Activated CD4-positive, alpha-beta memory T cell treated with anti-CD3 and anti-CD28 coated beads, Interleukin-2, amount 10 ng/mL, durations not matched to agents 7 days and 5 days (primary cell): Measurements from ENCODE around the gene TTC9. TPM values are rescaled to one million over a fixed set of nuclear protein-coding genes. Genes with fewer than 3 reads are reported as not detected.
"Not testable (repeated sequence)": the region's sequence is repeated elsewhere in the genome, so short reads cannot be mapped to it uniquely, and the experiment has no call there.

Experiments used
- CTCF ChIA-PET: fragments of 350-600 bp; sonication (Branson Sonifier 250); formaldehyde crosslinking; loops from one replicate; lab custom pipeline; 2021; ENCODE audit warnings: antibody characterized with exemption, inconsistent platforms; lab: Charles Lee
- POLR2A ChIA-PET: fragments of 350-600 bp; sonication (Branson Sonifier 250); formaldehyde crosslinking; loops from one replicate; lab custom pipeline; 2021; ENCODE audit warnings: antibody characterized with exemption; lab: Charles Lee
- DNase-seq: peaks from one replicate; pipeline ENCODE4 v3.0.0-alpha.2; 2020
- H3K27ac Mint-ChIP-seq: one replicate; pipeline ENCODE4 v1.8.0; 2021; ENCODE audit warnings: mild to moderate bottlenecking, mixed read lengths
- H3K27me3 Mint-ChIP-seq: one replicate; pipeline ENCODE4 v1.8.0; 2021; ENCODE audit warnings: mixed read lengths
- H3K36me3 Mint-ChIP-seq: one replicate; pipeline ENCODE4 v1.8.0; 2021; ENCODE audit warnings: low read depth, mixed read lengths
- H3K4me1 Mint-ChIP-seq: one replicate; pipeline ENCODE4 v1.8.0; 2021; ENCODE audit warnings: mixed read lengths
- H3K4me3 Mint-ChIP-seq: one replicate; pipeline ENCODE4 v1.8.0; 2021; ENCODE audit warnings: mild to moderate bottlenecking, mixed read lengths
- H3K9me3 Mint-ChIP-seq: one replicate; pipeline ENCODE4 v1.8.0; 2021; ENCODE audit warnings: mixed read lengths
- total RNA-seq, 2 experiments: library from RNA; stranded (reverse); gene quantifications; one replicate each; pipeline ENCODE4 v1.2.3, GENCODE V29; 2021

Gene TTC9
- total RNA-seq, 2 experiments from 2014 or later: 14.1 to 14.7 TPM

DNA sequence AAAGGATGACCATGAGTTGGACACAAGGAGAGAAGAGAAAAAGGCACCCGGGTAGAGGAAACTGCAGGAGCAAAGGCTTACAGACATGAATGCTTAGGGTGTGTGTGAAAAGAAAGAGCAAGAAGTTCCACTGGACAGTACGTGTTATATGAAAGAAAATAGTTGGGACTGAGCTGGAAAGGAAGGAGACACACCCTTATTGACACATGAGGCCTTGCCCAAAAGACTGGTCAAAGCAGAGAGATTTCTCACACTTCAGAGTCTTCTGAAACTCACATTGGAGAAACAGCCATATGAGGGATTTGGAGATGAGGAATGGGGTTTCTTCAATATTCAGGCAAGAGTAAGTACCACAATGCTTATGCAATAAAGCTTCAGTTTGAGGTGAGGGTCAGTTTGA, 56.0 kb downstream of the TTC9 start:
- CTCF ChIA-PET: no interaction called here
- Mint-ChIP-seq H3K27me3 (no peaks in the 10 kb centered on the region), H3K4me1 (no peaks in the 10 kb centered on the region), H3K4me3 (no peak overlapping the region), H3K36me3 (no peaks in the 10 kb centered on the region), H3K27ac (no peak overlapping the region), H3K9me3 (no peaks in the 10 kb centered on the region)
- DNase-seq: no peak
- POLR2A ChIA-PET: no interaction called here

- Mint-ChIP-seq H3K4me3 (no peak overlapping the region), H3K36me3 (no peaks in the 10 kb centered on the region), H3K9me3 (no peaks in the 10 kb centered on the region), H3K27me3 (no peaks in the 10 kb centered on the region), H3K27ac (no peak overlapping the region), H3K4me1 (no peaks in the 10 kb centered on the region)
- ChIA-PET POLR2A (no interaction called here), CTCF (interaction anchor here (0.5 kb wide), 1 partner anchor 1596 kb away, joined by 4 read pairs; no protein-coding TSS in a partner anchor)
- DNase-seq: no peak
Observed at GRCh38 chr14:70698288-70698687, 56.6 kb downstream of the TTC9 start.

DNA sequence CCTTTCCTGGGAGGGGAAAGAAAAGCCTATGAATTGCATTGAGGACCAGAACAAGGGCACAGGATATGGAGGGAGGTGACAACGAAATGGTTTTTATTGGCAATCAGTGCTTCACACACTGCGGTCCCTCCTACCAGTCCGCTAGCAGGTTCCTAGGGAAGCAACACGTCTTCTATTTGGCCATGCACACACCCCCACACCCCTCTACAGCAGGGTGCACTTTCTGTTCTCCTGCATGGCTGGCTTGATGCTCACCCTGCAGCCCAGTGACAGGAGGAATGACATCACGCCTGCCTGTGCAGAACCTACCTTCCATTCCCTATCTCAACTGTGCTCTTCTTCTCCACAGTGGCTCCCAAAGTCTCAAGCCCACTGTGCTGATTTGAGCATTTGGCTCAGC, 57.9 kb downstream of the TTC9 start:
- ChIA-PET CTCF (interaction anchor here (0.7 kb wide), 1 partner anchor 110 kb away, joined by 4 read pairs; the partner anchor contains the start of gene MAP3K9), POLR2A (no interaction called here)
- H3K27ac Mint-ChIP-seq: no peak overlapping the region
- H3K36me3 Mint-ChIP-seq: no peaks in the 10 kb centered on the region
- no peaks in the 10 kb centered on the region for H3K27me3 Mint-ChIP-seq
- no peaks in the 10 kb centered on the region for H3K9me3 Mint-ChIP-seq
- DNase-seq: no peak
- no peak overlapping the region for H3K4me3 Mint-ChIP-seq
- H3K4me1 Mint-ChIP-seq: no peaks in the 10 kb centered on the region

DNA sequence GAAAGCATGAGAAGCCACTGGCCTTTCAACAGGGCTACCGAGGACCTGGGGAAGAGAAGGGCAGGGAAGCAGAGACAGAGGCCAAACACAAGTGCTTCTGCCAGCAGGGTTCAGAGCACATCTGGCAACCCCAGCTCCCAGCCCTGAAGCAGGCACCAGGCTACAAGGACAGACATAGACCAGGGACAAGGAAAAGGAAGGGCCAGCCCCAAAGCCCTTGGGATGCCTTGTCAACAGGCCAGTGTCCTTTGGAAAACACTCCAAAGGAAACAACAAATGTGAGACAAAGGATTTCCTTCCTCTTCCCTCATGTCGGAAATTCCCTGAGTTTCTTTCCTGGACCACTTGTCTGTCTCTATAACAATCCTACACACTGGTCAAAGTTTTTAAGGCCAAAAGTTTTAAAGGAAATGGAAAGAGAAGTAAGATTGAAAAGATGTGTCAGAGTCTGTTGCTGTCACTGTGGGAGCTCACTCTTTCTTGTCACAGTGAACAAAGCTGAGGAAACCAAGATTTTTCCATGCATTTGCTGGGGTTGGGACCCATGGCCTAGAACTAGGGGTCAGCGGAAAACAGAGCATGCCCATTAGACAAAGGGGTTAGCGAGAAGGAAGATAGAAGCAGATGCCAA, 59.4 kb downstream of the TTC9 start:
- Mint-ChIP-seq H3K4me3 (no peak overlapping the region), H3K4me1 (no peaks in the 10 kb centered on the region), H3K9me3 (no peaks in the 10 kb centered on the region), H3K27ac (no peak overlapping the region), H3K27me3 (peaks cover 7% of the 10 kb centered on the region), H3K36me3 (no peaks in the 10 kb centered on the region)
- CTCF ChIA-PET: no interaction called here
- no peak for DNase-seq
- POLR2A ChIA-PET: no interaction called here

GRCh38 chr14:70701610-70702009, 59.9 kb downstream of the TTC9 start:
- H3K9me3 Mint-ChIP-seq: no peaks in the 10 kb centered on the region
- POLR2A ChIA-PET: no interaction called here

DNA sequence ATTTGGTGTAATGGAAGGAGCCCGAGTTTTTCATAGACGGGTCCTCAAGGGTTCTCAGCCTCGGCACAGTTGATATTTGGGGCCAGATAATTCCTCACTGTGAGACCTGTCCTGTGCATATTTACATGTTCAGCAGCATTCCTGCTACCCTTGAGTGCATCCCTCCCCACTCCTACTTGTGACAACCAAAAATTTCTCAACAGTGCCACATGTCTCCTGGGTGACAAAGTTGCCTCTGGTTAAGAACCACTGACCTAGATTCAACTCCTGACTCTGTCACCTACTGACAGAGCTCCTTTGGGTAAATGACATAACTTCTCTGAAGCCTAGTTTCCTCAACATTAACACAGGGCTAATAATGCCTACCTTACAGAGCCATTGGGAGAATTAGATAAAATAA, 60.4 kb downstream of the TTC9 start:
- DNase-seq: no peak
- ChIA-PET POLR2A (no interaction called here), CTCF (no interaction called here)
- Mint-ChIP-seq H3K4me3 (no peak overlapping the region), H3K27me3 (peaks cover 7% of the 10 kb centered on the region), H3K4me1 (peaks cover 1% of the 10 kb centered on the region), H3K9me3 (no peaks in the 10 kb centered on the region), H3K27ac (no peak overlapping the region), H3K36me3 (no peaks in the 10 kb centered on the region)

More at GRCh38 chr14:70701610-70702009, 59.9 kb downstream of the TTC9 start:
- Mint-ChIP-seq H3K4me3 (no peak overlapping the region), H3K27me3 (peaks cover 7% of the 10 kb centered on the region), H3K4me1 (no peaks in the 10 kb centered on the region), H3K27ac (no peak overlapping the region), H3K36me3 (no peaks in the 10 kb centered on the region)
- CTCF ChIA-PET: no interaction called here
- no peak for DNase-seq

DNA sequence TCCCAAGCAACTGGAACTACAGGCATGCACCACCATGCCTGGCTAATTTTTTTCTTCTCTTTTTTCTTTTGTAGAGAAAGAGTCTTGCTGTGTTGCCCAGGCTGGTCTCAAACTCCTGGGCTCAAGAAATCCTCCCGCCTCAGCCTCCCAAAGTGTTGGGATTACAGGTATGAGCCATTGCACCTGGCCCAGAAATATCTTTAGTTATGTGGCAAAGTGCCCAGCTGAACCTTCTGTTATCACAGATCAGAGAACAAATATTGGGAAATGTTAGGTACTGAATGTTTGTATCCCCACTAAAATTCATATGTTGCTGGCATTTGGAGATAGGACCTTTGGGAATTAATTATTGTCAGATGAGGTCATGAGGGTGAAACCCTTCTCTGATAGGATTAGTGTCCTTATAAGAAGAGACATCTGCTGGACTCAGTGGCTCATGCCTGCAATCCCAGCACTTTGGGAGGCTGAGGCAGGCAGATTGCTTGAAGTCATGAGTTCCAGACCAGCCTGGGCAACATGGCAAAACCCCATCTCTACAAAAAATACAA, 62.0 kb downstream of the TTC9 start:
- CTCF ChIA-PET, H3K27me3 Mint-ChIP-seq, H3K4me1 Mint-ChIP-seq, DNase-seq, H3K4me3 Mint-ChIP-seq, H3K36me3 Mint-ChIP-seq, H3K9me3 Mint-ChIP-seq, POLR2A ChIA-PET, H3K27ac Mint-ChIP-seq: not testable (repeated sequence)

DNA sequence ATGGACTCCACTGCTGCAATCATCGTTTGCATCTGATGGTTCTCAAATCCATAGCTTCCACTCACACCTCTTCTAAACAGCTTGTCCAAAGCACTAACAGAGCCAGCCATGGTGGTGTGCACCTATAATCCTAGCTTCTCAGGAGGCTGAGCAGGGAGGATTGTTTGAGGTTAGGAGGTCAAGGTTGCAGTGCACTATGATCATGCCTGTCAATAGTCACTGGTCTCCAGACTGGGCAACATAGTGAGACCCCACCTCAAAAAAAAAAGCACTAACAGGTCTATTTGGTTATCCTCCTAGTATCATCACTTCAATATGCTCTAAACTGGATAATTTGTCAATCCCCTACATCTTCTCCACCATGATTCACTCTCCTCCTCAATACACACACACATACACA, 63.2 kb downstream of the TTC9 start:
- DNase-seq: no peak
- Mint-ChIP-seq H3K4me1 (peaks cover 2% of the 10 kb centered on the region), H3K36me3 (no peaks in the 10 kb centered on the region), H3K27ac (no peak overlapping the region), H3K4me3 (no peak overlapping the region), H3K27me3 (peaks cover 7% of the 10 kb centered on the region), H3K9me3 (no peaks in the 10 kb centered on the region)
- CTCF ChIA-PET: no interaction called here
- POLR2A ChIA-PET: no interaction called here

GRCh38 chr14:70706177-70706576, 64.5 kb downstream of the TTC9 start:
- no peaks in the 10 kb centered on the region for H3K36me3 Mint-ChIP-seq
- H3K9me3 Mint-ChIP-seq: no peaks in the 10 kb centered on the region
- peaks cover 7% of the 10 kb centered on the region for H3K27me3 Mint-ChIP-seq
- ChIA-PET POLR2A (no interaction called here), CTCF (no interaction called here)
- peaks cover 2% of the 10 kb centered on the region for H3K4me1 Mint-ChIP-seq
- no peak overlapping the region for H3K27ac Mint-ChIP-seq
- no peak for DNase-seq
- no peak overlapping the region for H3K4me3 Mint-ChIP-seq

DNA sequence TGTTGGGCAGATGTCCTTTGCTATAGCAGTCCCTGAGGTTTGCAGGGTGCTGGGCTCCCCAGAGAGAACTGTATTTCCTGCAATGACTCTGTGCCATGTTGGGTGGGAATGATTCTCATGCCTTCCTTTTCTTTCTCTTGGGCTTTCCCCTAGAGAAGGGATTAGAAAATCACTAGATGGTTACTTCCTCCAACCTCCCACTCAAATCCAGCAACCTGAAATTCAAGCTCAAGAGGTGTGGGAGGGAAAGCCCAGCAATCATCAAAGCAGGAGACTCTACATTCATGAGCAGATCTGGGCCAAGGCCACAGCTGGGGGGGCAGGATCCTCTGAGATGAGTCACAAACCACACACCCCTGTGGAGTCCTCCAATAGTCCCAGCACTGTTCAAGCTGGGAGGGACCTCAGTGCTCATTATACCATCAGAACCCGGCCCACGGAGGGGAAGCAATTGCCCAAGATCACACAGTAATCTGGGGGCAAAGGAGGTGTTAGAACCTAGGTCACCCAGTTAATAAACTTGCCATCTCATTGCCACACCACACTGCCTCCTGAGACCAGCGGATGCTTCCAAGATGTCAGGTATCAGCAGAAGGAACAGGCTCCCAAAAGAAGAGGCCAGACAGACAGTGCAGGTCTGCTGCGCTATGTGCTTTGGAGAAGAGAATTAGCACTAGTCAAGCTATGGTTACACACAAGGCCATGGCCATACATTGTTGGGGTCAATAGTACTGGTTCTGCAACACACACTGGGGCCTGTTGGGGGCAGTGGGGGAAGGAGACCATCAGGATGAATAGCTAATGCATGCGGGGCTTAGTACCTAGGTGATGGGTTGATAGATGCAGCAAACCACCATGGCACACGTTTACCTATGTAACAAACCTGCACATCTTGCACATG, 65.7 kb downstream of the TTC9 start:
- ChIA-PET POLR2A (no interaction called here), CTCF (interaction anchor here (1.6 kb wide), 1 partner anchor 84 kb away, joined by 4 read pairs; no protein-coding TSS in a partner anchor)
- Mint-ChIP-seq H3K27ac (no peak overlapping the region), H3K9me3 (no peaks in the 10 kb centered on the region), H3K4me1 (peaks cover 2% of the 10 kb centered on the region), H3K4me3 (no peak overlapping the region), H3K27me3 (peaks cover 7% of the 10 kb centered on the region), H3K36me3 (no peaks in the 10 kb centered on the region)
- no peak for DNase-seq

DNA sequence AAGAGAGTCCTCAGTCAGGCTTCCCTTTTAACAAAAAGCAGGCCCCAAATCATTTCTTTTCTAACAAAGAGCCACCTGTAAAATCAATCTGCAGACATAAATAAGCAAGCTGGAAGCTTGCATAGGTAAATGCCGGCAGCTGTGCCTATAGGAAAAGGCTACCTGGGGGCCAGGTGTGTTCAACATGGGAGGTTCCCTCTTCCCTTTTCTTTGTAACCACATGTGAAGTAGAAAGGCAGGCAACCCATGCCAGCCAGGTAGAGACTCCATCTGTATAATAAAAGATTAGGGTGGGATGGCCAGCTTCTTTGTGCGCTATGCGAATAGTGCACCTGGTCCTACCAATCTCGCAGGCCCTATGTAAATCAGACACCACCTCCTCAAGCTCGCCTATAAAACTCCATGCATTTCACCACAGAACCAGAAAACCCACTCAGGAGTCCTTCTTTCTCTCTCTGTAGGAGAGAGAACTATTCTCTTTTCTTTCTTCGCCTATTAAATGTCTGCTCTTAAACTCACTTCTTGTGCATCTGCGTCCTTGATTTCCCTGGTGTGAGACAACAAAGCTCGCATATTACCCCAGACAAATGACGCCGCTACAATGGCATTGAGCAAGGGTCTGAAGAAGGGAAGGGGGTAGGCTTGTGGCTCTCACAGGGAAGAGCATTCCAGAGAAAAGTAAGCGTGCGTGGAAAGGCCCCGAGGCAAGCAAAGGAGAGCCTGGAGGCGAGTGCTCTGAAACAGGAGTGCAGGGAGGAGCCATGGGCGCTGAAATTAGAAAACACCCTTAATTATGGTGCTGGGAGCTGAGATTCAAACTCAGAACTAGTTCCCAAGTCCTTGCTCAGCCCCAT, 67.2 kb downstream of the TTC9 start:
- Mint-ChIP-seq H3K36me3 (no peaks in the 10 kb centered on the region), H3K4me3 (no peak overlapping the region), H3K27me3 (peaks cover 7% of the 10 kb centered on the region), H3K4me1 (peaks cover 3% of the 10 kb centered on the region), H3K27ac (no peak overlapping the region), H3K9me3 (no peaks in the 10 kb centered on the region)
- no peak for DNase-seq
- ChIA-PET CTCF (interaction anchor here (1.6 kb wide), 1 partner anchor 86 kb away, joined by 4 read pairs; no protein-coding TSS in a partner anchor), POLR2A (no interaction called here)

DNA sequence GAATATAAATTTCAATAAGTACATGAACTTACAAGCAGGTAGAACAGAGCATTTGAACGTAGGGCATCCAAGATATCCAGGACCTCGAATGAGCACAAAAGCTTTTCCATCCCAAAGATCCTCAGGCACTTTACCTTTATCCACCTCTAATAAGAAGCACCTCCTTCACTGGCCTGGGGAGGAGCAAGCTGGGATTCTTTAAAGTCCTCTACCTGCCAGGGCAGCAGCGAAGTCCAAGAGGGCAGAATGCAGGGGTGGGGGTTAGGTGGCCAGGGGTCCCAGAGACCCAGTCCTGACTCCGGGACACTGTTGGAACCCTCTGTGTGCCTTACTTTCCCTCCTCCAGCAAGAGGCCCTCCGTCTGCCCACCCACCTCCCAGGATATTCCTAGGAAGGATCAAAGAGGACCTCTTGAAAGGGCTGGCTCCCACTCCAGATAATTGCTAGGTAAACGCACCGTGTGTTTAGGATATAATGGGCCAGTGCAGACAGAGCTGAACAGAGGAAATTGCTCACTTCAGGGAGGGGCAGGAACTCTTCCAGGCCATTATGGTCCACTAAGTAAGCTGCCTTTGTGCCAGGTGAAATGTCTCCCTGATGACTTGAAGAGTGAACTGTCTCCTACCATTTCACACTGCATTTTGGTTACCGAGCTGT, 68.1 kb downstream of the TTC9 start:
- no peak for DNase-seq
- no peaks in the 10 kb centered on the region for H3K36me3 Mint-ChIP-seq
- no peak overlapping the region for H3K27ac Mint-ChIP-seq
- H3K4me3 Mint-ChIP-seq: no peak overlapping the region
- POLR2A ChIA-PET: no interaction called here
- no peaks in the 10 kb centered on the region for H3K9me3 Mint-ChIP-seq
- H3K27me3 Mint-ChIP-seq: peaks cover 7% of the 10 kb centered on the region
- CTCF ChIA-PET: no interaction called here
- H3K4me1 Mint-ChIP-seq: peaks cover 4% of the 10 kb centered on the region
